Measurements from ENCODE around the gene UBE2G2.

UBE2G2 gene

GRCh38 chr21:44795342-44795741 is 6.3 kb downstream of the UBE2G2 start:
- Histone ChIP-seq H3K9me3 (ENCODE audit: control insufficient read depth in 1 of 2, low read length in 2 of 2) (no peaks in the 10 kb centered on the region), H3K36me3 (ENCODE audit: control insufficient read depth in 1 of 2, insufficient read depth in 2 of 2, low read length in 2 of 2) (peaks cover 19 to 21% of the 10 kb centered on the region in 2 donors), H3K27ac (ENCODE audit: low read length) (no peak overlapping the region), H3K27me3 (ENCODE audit: low read depth, low read length) (no peaks in the 10 kb centered on the region), H3K4me3 (ENCODE audit: low read depth in 1 of 2, low read length in 2 of 2) (no peak overlapping the region), H3K4me1 (ENCODE audit: control insufficient read depth in 1 of 2, insufficient read depth in 2 of 2, low read length in 2 of 2) (peaks cover 7 to 20% of the 10 kb centered on the region in 2 donors)

DNA sequence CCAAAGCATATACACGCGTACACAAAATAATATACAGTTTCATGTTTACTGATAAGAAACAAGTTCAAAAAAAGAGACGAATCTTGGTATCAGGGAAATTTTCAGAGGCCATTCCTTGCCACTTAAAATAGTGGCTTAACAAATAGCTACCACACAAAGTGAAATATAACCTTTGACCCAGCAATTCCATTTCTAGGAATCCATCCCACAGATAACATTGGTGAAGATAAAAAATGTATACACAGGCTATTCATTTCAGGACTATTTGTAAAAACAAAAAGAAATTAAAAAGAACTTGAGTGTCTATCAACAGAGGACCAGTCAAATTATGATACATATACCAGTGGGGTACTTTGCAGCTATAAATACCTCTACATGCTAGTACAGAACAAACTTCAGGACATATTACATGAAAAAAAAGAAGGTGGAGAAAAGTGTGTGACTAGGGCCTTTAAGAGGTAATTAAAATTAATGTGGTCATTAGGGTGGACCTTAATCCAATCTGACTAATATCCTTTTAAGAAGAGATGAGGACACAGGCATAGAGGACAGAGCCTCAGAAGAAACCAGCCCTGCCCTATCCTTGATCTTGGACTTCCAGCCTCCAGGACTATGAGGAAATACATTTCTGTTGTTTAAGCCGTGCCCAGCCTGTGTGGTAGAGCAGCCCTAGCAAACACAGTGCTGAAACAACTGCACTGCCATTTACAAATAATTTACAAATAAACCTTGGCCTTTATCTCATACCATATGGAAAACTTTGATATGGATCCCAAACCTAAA is 7.8 kb downstream of the UBE2G2 start:
- Histone ChIP-seq H3K27me3 (ENCODE audit: low read depth, low read length) (no peaks in the 10 kb centered on the region), H3K4me3 (ENCODE audit: low read depth in 1 of 2, low read length in 2 of 2) (no peak overlapping the region), H3K36me3 (ENCODE audit: control insufficient read depth in 1 of 2, insufficient read depth in 2 of 2, low read length in 2 of 2) (peaks cover 15 to 17% of the 10 kb centered on the region in 2 donors), H3K9me3 (ENCODE audit: control insufficient read depth in 1 of 2, low read length in 2 of 2) (no peaks in the 10 kb centered on the region), H3K27ac (ENCODE audit: low read length) (no peak overlapping the region), H3K4me1 (ENCODE audit: control insufficient read depth in 1 of 2, insufficient read depth in 2 of 2, low read length in 2 of 2) (peaks cover 7 to 9% of the 10 kb centered on the region in 2 donors)

- H3K4me1 ChIP-seq (ENCODE audit: control insufficient read depth in 1 of 2, insufficient read depth in 2 of 2, low read length in 2 of 2) = peaks cover 7 to 9% of the 10 kb centered on the region in 2 donors
- H3K27me3 ChIP-seq (ENCODE audit: low read depth, low read length) = no peaks in the 10 kb centered on the region
- H3K36me3 ChIP-seq (ENCODE audit: control insufficient read depth in 1 of 2, insufficient read depth in 2 of 2, low read length in 2 of 2) = peaks cover 9 to 17% of the 10 kb centered on the region in 2 donors
- no peak overlapping the region for H3K4me3 ChIP-seq (ENCODE audit: low read depth in 1 of 2, low read length in 2 of 2)
- H3K9me3 ChIP-seq (ENCODE audit: control insufficient read depth in 1 of 2, low read length in 2 of 2) = no peaks in the 10 kb centered on the region
- H3K27ac ChIP-seq (ENCODE audit: low read length) = no peak overlapping the region
Observed at GRCh38 chr21:44792702-44793591, 8.7 kb downstream of the UBE2G2 start.

DNA sequence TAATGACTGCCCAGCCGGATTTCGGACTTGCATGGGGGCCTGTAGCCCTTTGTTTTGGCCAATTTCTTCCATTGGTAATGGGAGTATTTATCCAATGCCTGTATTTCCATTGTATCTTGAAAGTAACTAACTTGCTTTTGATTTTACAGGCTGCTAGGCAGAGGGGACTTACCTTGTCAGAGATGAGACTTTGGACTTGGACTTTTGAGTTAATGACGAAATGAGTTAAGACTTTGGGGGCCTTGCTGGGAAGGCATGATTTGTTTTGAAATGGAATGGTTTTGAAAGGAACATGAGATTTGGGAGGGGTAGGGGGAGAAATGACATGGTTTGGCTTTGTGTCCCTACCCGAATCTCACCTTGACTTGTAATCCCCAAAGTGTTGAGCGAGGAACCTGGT is 9.6 kb downstream of the UBE2G2 start:
- Histone ChIP-seq H3K27ac (ENCODE audit: low read length) (no peak overlapping the region), H3K4me3 (ENCODE audit: low read depth in 1 of 2, low read length in 2 of 2) (no peak overlapping the region), H3K36me3 (ENCODE audit: control insufficient read depth in 1 of 2, insufficient read depth in 2 of 2, low read length in 2 of 2) (peaks cover 6 to 16% of the 10 kb centered on the region in 2 donors), H3K9me3 (ENCODE audit: control insufficient read depth in 1 of 2, low read length in 2 of 2) (no peaks in the 10 kb centered on the region), H3K27me3 (ENCODE audit: low read depth, low read length) (no peaks in the 10 kb centered on the region), H3K4me1 (ENCODE audit: control insufficient read depth in 1 of 2, insufficient read depth in 2 of 2, low read length in 2 of 2) (peaks cover 7 to 9% of the 10 kb centered on the region in 2 donors)

DNA sequence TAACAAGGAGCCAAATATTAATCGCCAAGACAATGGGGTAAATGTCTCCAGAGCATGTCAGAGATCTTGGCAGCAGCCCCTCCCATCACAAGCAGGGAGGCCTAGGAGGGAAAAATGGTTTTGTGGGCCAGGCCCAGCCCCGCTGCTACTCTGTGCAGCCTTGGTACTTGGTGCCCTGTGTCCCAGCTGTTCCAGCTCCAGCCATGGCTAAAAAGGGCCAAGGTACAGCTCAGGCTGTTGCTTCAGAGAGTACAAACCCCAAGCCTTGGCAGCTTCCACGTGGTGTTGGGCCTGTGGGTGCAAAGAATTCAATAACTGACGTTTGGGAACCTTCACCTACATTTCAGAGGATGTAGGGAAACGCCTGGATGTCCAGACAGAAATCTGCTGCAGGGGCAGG is 10.4 kb downstream of the UBE2G2 start:
- Histone ChIP-seq H3K4me1 (ENCODE audit: control insufficient read depth in 1 of 2, insufficient read depth in 2 of 2, low read length in 2 of 2) (peaks cover 7 to 9% of the 10 kb centered on the region in 2 donors), H3K4me3 (ENCODE audit: low read depth in 1 of 2, low read length in 2 of 2) (no peak overlapping the region), H3K9me3 (ENCODE audit: control insufficient read depth in 1 of 2, low read length in 2 of 2) (no peaks in the 10 kb centered on the region), H3K27ac (ENCODE audit: low read length) (no peak overlapping the region), H3K36me3 (ENCODE audit: control insufficient read depth in 1 of 2, insufficient read depth in 2 of 2, low read length in 2 of 2) (peaks cover 0 to 8% of the 10 kb centered on the region in 2 donors), H3K27me3 (ENCODE audit: low read depth, low read length) (no peaks in the 10 kb centered on the region)

GRCh38 chr21:44790368-44790767 is 11.3 kb downstream of the UBE2G2 start:
- Histone ChIP-seq H3K4me3 (ENCODE audit: low read depth in 1 of 2, low read length in 2 of 2) (no peak overlapping the region), H3K4me1 (ENCODE audit: control insufficient read depth in 1 of 2, insufficient read depth in 2 of 2, low read length in 2 of 2) (peaks cover 7 to 17% of the 10 kb centered on the region in 2 donors), H3K36me3 (ENCODE audit: control insufficient read depth in 1 of 2, insufficient read depth in 2 of 2, low read length in 2 of 2) (peaks cover 0 to 4% of the 10 kb centered on the region in 2 donors), H3K27me3 (ENCODE audit: low read depth, low read length) (no peaks in the 10 kb centered on the region), H3K27ac (ENCODE audit: low read length) (no peak overlapping the region), H3K9me3 (ENCODE audit: control insufficient read depth in 1 of 2, low read length in 2 of 2) (no peaks in the 10 kb centered on the region)

- Histone ChIP-seq H3K4me3 (ENCODE audit: low read depth in 1 of 2, low read length in 2 of 2) (no peak overlapping the region), H3K27me3 (ENCODE audit: low read depth, low read length) (no peaks in the 10 kb centered on the region), H3K36me3 (ENCODE audit: control insufficient read depth in 1 of 2, insufficient read depth in 2 of 2, low read length in 2 of 2) (peaks cover 0 to 4% of the 10 kb centered on the region in 2 donors), H3K27ac (ENCODE audit: low read length) (no peak overlapping the region), H3K9me3 (ENCODE audit: control insufficient read depth in 1 of 2, low read length in 2 of 2) (no peaks in the 10 kb centered on the region), H3K4me1 (ENCODE audit: control insufficient read depth in 1 of 2, insufficient read depth in 2 of 2, low read length in 2 of 2) (peaks cover 7 to 17% of the 10 kb centered on the region in 2 donors)
Observed at GRCh38 chr21:44789880-44790279, 11.7 kb downstream of the UBE2G2 start.

- Histone ChIP-seq H3K36me3 (ENCODE audit: control insufficient read depth in 1 of 2, insufficient read depth in 2 of 2, low read length in 2 of 2) (peaks cover 4 to 6% of the 10 kb centered on the region in 2 donors), H3K27ac (ENCODE audit: low read length) (no peak overlapping the region), H3K27me3 (ENCODE audit: low read depth, low read length) (no peaks in the 10 kb centered on the region), H3K4me3 (ENCODE audit: low read depth in 1 of 2, low read length in 2 of 2) (no peak overlapping the region), H3K9me3 (ENCODE audit: control insufficient read depth in 1 of 2, low read length in 2 of 2) (no peaks in the 10 kb centered on the region), H3K4me1 (ENCODE audit: control insufficient read depth in 1 of 2, insufficient read depth in 2 of 2, low read length in 2 of 2) (peaks cover 0 to 8% of the 10 kb centered on the region in 2 donors)
Observed at GRCh38 chr21:44785620-44786335, 15.8 kb downstream of the UBE2G2 start.

- peaks cover 0 to 8% of the 10 kb centered on the region in 2 donors for H3K4me1 ChIP-seq (ENCODE audit: control insufficient read depth in 1 of 2, insufficient read depth in 2 of 2, low read length in 2 of 2)
- peaks cover 6 to 8% of the 10 kb centered on the region in 2 donors for H3K36me3 ChIP-seq (ENCODE audit: control insufficient read depth in 1 of 2, insufficient read depth in 2 of 2, low read length in 2 of 2)
- no peak overlapping the region for H3K4me3 ChIP-seq (ENCODE audit: low read depth in 1 of 2, low read length in 2 of 2)
- no peaks in the 10 kb centered on the region for H3K27me3 ChIP-seq (ENCODE audit: low read depth, low read length)
- H3K9me3 ChIP-seq (ENCODE audit: control insufficient read depth in 1 of 2, low read length in 2 of 2) = no peaks in the 10 kb centered on the region
- no peak overlapping the region for H3K27ac ChIP-seq (ENCODE audit: low read length)
Observed at GRCh38 chr21:44784810-44785209, 16.8 kb downstream of the UBE2G2 start.

DNA sequence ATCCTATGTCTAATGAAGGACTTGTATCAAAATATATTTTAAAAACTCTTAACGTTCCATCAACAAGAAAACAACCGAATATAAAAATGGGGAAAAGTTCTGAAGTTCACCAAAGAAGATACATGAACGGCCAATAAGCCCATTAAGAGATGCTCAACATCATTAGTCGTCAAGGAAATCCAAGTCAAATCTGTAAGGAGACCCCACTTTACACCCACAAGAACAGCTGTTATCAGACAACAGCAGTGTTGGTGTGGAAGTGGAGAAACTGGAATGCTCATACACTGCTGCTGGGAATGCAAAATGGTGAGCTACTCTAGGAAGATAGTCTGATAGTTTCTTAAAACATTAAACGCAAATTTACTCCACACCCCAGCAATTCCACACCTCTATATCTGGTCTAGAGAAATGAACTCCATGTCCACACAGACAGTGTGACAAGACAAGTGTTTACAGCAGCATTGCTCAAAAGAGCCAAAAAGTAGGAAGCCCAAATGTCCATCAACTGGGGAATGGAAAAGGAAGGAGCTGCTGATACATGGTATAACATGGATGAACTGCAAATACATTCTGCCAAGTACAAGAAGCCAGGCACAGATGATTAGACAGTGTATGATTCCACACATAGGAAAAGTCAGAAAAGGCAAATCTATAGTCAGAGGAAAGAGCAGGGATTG is 18.5 kb downstream of the UBE2G2 start:
- Histone ChIP-seq H3K4me3 (ENCODE audit: low read depth in 1 of 2, low read length in 2 of 2) (no peak overlapping the region), H3K9me3 (ENCODE audit: control insufficient read depth in 1 of 2, low read length in 2 of 2) (no peaks in the 10 kb centered on the region), H3K27ac (ENCODE audit: low read length) (no peak overlapping the region), H3K36me3 (ENCODE audit: control insufficient read depth in 1 of 2, insufficient read depth in 2 of 2, low read length in 2 of 2) (peaks cover 8% of the 10 kb centered on the region in 2 donors), H3K4me1 (ENCODE audit: control insufficient read depth in 1 of 2, insufficient read depth in 2 of 2, low read length in 2 of 2) (peaks cover 0 to 8% of the 10 kb centered on the region in 2 donors), H3K27me3 (ENCODE audit: low read depth, low read length) (no peaks in the 10 kb centered on the region)

Measured in muscle layer of duodenum (tissue), 2 donors.